ENCODE data around the gene ATL1.

Gene ATL1

GRCh38 chr14:50559990-50560930 is at the start of gene ATL1:
Gene ATL1 (plus strand): TSS chr14:50560145. CDS start chr14:50560266, 121 bp downstream.
- TF ChIP-seq CTCF (IDR thresholded peaks at IDR 0.05; ENCODE audit: low read depth, low read length, missing control alignments): no peak
- peak within 1 kb of the TSS; percentile 55 for H3K4me3 ChIP-seq (replicated peaks; ENCODE audit: low read depth, low read length)
- DNase-seq (ENCODE audit: extremely low read depth, low read depth): no peak

- no peak for TF ChIP-seq CTCF (IDR thresholded peaks at IDR 0.05; ENCODE audit: low read depth, low read length, missing control alignments)
- DNase-seq (ENCODE audit: extremely low read depth, low read depth): no peak
- no peak overlapping the region for H3K4me3 ChIP-seq (replicated peaks; ENCODE audit: low read depth, low read length)
Observed at GRCh38 chr14:50510157-50510556, 49.8 kb upstream of the ATL1 start.

GRCh38 chr14:50512463-50512862 is 47.5 kb upstream of the ATL1 start:
- no peak for TF ChIP-seq CTCF (IDR thresholded peaks at IDR 0.05; ENCODE audit: low read depth, low read length, missing control alignments)
- H3K4me3 ChIP-seq (replicated peaks; ENCODE audit: low read depth, low read length): no peak overlapping the region
- DNase-seq (ENCODE audit: extremely low read depth, low read depth): no peak

- no peak overlapping the region for H3K4me3 ChIP-seq (replicated peaks; ENCODE audit: low read depth, low read length)
- TF ChIP-seq CTCF (IDR thresholded peaks at IDR 0.05; ENCODE audit: low read depth, low read length, missing control alignments): no peak
- no peak for DNase-seq (ENCODE audit: extremely low read depth, low read depth)
Observed at GRCh38 chr14:50516091-50516490, 43.9 kb upstream of the ATL1 start.

- no peak for DNase-seq (ENCODE audit: extremely low read depth, low read depth)
- TF ChIP-seq CTCF (IDR thresholded peaks at IDR 0.05; ENCODE audit: low read depth, low read length, missing control alignments): no peak
- H3K4me3 ChIP-seq (replicated peaks; ENCODE audit: low read depth, low read length): no peak overlapping the region
Observed at GRCh38 chr14:50520947-50521815, 38.8 kb upstream of the ATL1 start.

GRCh38 chr14:50521912-50522341 is 38.0 kb upstream of the ATL1 start:
- DNase-seq (ENCODE audit: extremely low read depth, low read depth): no peak
- no peak overlapping the region for H3K4me3 ChIP-seq (replicated peaks; ENCODE audit: low read depth, low read length)
- no peak for TF ChIP-seq CTCF (IDR thresholded peaks at IDR 0.05; ENCODE audit: low read depth, low read length, missing control alignments)

Measured in HFF-Myc (cell line).